H54 (cell line): ENCODE data around the gene CCDC175.

Source experiments
- DNase-seq: peaks from one replicate; pipeline ENCODE4 v3.0.0; 2011; ENCODE audit warnings: low spot score, mixed read lengths; ENCODE audit not compliant: insufficient read length
- FAIRE-seq: peaks from 3 replicates; lab custom pipeline; 2011; peaks lifted over from hg19 to GRCh38; lab: Jason Lieb, UNC
- POLR2A ChIP-seq: IDR thresholded peaks from 2 replicates; pipeline ENCODE4 v1.6.1; 2011; ENCODE audit warnings: low read depth, mild to moderate bottlenecking, low read length

The CCDC175 gene

DNA sequence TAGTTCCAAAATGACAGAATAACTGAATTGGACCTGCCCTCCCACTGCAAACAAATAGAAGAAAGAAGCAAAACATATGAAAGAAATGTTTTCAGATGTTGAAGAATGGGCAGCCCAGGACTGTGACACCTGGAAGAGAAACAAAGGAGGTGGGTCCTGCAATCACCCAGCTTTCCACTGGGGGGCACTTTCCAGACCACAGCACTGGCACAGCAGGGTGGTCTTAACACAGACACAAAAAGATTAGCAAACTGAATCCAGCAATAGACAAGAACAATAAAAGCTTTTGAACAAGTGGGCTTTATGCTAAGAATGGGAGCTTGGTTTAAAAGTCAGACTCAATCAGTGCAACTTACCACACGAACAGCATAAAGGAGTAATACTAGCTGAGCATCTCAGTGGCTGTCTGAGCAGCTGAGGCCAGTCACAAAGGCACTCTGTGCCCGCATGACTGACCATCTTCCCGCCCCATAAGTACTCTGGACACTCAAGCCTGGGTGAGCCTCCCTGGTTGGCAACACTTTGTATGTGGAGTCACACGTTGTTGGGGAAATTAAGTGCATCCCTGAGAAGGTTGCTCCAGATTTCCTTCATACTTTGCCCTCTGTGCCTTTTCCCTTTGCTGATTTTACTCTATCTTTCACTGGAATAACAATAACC, 64.6 kb downstream of the CCDC175 start:
- no peak for DNase-seq
- FAIRE-seq = no peak
- no peak for TF ChIP-seq POLR2A

DNA sequence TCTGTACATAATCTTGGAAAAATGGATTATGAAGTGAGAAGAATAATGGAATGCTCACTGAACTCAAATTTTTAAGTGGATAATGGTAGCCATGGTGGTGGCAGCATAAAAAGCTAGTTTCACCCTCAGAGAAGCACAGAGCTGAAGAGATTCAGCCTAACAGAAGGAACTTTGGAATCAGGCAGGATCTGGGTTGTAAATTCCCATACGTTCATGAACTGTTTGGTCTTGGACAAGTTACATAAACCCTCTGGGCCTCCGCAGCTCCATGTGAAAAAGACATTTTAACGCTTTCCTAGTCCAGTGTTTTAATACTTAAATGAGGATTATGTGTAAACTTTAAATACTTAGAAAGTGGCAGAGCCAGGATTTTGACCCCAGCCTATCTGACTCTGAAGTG, 65.6 kb downstream of the CCDC175 start:
- FAIRE-seq = no peak
- DNase-seq = no peak
- TF ChIP-seq POLR2A = no peak

DNA sequence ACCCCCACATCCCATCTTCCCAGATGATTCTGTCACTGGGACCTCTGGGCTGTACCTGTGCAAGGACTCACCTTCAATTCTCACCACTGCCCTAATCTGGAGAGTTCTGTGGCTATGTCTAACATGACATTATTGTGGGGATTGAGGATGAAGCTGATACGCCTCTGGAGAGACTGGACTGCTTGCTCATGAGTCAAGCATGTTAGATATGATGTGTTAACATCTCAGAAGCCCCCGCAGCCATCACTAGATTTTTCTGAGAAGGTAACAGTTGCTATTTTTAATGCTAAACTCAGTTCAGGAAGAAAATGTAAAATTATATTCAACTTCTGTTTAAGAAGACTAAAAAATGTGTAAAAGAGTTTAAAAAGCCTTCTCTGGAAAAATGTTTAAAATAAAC, 66.6 kb downstream of the CCDC175 start:
- TF ChIP-seq POLR2A = no peak
- no peak for FAIRE-seq
- no peak for DNase-seq

DNA sequence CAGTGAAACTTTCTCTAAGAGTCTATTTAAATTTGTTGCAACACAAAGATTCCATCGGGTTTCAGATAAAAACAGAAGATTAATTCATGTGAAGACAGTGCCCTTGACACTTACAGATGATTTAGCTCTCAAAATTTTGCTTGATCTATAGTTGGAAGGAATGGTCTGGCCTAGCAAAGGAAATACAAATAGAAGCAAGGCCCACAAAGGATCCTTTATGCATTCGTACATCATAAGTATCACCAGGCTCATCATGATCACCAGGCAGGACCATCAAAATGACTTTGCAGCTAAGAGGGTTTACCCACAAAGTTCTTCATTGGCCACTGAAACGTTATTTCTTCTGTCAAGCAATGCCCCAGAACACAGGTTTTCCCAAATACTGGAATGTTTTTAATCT, 67.5 kb downstream of the CCDC175 start:
- FAIRE-seq (no peak), DNase-seq (no peak)
- no peak for TF ChIP-seq POLR2A

DNA sequence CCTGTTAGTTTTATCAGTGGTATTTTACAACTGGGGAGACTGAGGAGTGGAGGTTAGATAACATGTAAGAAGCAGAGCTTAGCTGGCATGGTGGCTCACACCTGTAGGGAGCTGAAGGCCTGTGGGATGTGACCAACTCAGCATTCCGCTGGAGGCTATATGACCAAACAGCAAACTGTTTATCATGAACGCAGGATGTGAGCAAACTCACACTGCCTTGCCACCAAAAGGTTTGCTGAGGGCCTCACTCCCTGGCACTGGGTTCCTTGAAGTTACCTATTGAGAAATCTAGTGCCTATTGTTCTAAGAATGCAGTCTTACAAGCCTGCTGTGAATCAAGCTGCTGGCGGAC, 68.9 kb downstream of the CCDC175 start:
- TF ChIP-seq POLR2A = no peak
- no peak for FAIRE-seq

DNA sequence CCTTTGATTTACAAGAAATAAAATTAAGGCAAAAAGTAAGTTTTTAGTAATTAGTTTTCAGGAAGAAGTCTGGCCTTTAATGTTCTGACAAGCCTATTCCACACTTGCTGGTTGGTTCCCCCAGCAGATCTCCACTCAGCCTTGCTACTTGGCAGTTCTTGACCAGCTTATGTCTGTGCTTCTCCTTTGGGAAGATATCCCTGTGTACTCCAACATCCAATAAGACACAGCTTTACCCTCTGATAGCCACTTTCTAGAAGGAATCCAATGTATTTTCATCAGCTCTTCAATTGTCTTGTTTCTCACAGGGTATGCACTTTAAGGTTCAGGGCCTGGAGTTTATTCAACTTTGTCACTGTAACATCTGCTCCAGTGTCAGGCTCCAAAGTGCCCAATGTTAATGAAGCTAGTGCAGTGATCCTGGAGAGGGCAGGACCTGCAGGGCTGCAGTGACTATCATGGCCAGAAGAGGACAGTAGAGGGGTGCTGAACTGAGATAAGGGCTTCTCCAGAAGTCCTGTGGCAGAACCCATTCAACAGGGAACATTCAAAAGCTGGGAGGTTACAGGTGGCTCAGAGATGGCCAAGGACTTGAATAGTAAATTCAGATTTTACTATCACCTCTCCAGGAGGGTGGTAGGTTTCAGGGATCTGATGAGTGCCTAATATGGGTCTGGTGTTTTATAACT, 69.4 kb downstream of the CCDC175 start:
- DNase-seq (peak; percentile 20), FAIRE-seq (peak; percentile 81)
- no peak for TF ChIP-seq POLR2A

More for the DNA sequence above, 68.9 kb downstream of the CCDC175 start:
- no peak for DNase-seq

DNA sequence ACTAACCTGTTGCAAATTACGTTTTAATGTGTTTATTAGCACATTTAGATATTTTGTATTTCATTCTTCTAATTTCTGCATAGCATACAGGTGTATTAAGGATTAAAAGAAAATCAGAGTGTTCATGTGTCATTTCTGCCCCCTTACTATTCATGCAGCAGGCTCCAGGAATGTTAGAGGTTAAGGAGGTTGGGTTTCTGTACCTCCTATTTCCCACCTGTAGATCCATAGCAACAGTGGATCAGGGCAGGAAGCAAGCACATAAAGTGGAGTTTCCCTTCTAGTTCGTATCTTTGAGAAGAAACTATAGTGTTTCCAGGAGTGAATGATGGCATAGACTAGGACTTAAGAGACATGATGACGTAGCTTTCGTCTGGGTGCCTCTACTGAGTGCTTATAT, 73.4 kb downstream of the CCDC175 start:
- no peak for DNase-seq
- no peak for FAIRE-seq
- TF ChIP-seq POLR2A = no peak

DNA sequence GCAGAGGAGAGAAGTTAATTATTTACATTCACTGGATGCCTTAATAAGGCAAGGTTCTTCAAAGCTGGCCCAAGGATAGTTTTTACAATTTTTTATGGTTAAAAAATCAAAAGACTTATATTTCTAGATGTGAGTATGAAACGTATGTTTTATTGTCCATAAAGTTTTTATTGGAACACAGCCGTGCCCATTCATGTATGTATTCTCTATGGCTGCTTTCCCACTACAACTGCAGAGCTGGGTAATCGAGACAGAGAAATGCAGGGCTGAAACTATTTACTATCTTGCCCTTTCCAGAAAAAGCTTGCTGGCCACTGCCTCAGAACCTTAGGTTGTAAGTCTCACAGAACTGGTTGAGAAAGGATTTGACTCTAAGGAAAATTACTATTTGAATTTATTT, 75.9 kb downstream of the CCDC175 start:
- DNase-seq (no peak), FAIRE-seq (no peak)

DNA sequence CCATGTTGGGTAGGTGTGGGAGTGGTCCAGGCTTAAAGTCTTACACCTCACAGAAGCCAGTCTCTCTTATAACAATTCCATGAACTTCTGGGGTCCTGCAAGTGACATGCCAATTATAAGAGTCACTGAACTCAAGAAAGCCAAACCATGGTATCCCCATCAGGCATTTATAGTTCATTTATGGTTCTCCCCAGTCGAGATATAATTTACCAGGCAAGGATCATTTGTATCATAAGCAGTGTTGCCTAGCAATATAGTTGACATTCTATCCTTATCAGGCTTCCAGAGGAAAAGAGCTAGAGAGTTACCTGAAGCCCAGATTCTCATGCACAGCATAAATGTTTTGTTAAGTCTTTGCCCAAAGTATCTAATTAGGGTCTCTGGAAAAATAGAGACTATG, 84.2 kb downstream of the CCDC175 start:
- no peak for TF ChIP-seq POLR2A
- FAIRE-seq (no peak), DNase-seq (no peak)

More for the DNA sequence above, 75.9 kb downstream of the CCDC175 start:
- no peak for TF ChIP-seq POLR2A

DNA sequence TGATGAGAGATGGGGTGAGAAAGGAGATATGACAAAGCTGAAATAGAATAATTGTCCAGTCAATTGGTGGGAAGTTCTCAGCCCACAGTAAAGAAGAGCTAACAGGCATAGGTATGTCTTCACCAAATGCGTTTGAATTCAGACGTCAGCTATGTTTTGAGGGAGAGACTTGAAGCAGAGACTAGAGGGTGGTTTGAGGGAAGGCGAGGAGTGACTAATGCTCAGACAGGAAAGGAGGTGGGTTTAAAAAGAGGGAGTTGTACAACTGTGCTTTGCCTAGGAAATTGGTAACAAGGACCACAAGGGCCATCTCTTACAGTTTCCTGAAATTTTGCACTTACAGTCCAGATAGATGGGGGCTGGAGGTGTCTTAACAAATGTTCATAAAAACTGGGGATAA, 85.9 kb downstream of the CCDC175 start:
- no peak for DNase-seq
- no peak for TF ChIP-seq POLR2A
- no peak for FAIRE-seq

DNA sequence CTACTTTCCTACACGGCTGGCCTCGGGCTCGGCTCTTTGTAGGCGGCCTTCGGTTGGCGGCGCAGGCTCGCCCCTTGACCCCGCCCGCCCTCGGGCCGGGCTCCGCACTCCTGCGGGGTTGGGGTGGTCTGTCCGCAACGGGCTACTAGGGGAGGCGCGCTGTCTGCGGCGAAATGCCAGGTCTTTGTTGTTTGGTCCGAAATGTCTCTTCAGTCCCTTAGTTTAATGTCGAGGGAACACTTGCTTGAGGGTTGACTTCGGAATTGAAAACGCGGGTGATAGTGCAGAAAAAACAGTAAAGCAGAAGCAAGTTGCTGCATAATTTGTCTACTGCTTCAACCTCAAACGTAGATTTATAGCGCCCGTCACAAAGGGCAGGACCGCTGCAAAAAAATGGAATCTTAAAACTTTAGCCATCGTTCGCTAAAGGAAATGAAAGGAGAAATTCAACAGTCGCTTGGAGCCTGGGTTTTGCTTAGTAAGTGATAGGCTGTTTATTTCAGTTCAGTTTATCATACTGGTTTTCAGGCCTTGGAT, 91.9 kb downstream of the CCDC175 start:
- FAIRE-seq (no peak), DNase-seq (peak; percentile 9)
- TF ChIP-seq POLR2A = no peak

DNA sequence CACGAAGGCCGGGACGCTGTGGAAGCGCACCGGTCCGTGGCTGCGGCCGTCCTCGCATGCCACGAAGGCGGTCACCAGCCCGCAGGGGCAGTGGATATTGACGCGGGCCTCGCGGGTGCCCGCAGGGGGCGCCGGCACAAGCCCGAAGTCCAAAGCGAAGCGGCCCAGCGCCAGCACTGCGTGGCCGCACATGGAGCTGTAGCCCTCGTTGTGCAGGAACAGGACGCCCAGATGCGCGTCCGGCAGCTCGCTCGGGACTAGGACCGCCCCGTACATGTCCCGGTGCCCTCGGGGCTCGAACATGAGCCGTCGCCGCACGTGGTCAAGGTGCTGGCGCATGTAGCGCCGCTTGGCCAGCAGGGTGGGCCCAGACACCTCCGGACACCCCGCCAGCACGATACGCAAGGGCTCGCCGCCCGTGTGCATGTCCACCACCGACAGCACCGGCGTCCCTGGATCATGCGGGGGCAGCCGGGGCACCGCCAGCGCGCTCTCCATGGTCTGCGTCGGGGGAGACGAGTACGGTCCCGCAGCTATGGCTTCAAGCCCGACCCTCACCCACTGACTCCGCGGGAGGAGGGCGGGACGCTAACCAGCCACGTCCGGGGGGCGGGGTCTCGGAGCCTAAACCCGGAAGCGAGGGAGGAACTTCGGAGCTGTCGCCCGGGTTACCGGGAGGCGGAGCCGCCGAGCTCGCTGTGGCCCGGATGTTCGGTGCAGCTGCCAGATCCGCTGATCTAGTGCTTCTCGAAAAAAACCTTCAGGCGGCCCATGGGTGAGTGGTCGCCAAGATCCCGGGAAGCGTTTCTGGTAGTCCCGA, 92.6 kb downstream of the CCDC175 start, which contains the start of the genes JKAMP and L3HYPDH:
Gene JKAMP, plus strand, starts transcription at position 699 of the 820 bp plus-strand sequence. Its CDS starts 73 bp downstream, at position 772.
Gene L3HYPDH, minus strand, starts transcription at position 590 of the 820 bp plus-strand sequence. Its CDS starts 92 bp downstream, at position 498.
- no peak for FAIRE-seq
- DNase-seq = peak; percentile 75
- TF ChIP-seq POLR2A = peak; percentile 62

DNA sequence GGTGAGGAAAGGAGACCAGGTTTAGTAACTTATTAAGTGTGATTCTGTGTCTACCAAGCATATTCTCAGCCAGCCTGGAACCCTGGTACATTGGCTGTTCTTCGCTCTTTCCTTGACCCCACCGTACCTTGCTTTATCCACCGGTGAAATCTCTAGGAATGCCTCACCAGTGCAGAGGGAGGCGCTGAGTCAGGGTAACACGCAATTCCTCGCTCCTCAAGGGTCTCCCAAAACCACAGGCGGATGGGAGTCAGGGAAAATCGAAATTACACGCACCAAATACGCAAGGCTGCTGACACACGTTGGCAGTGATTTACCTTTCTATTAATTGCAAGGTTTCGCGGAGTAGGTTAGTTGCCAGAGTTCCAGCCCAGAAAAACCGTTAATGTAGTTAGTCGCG, 93.2 kb downstream of the CCDC175 start:
- DNase-seq = no peak
- no peak for FAIRE-seq
- TF ChIP-seq POLR2A = no peak
